HCT116 (cell line): ENCODE results near the gene AKAP12. TPM values are rescaled to one million over a fixed set of nuclear protein-coding genes. Genes with fewer than 3 reads are reported as not detected.
"Not testable (repeated sequence)": the region's sequence is repeated elsewhere in the genome, so short reads cannot be mapped to it uniquely, and the experiment has no call there.

Experiments used
- ATAC-seq: fragments of 200-7000 bp; cut with Tn5 transposase; 2 replicates; pipeline ENCODE4 v1.9.1; 2020; ENCODE audit warnings: mild to moderate bottlenecking, moderate library complexity
- BruUV-seq: library from RNA; stranded (reverse); fragments of 400-500 nt; replicated peaks from 2 replicates; lab custom pipeline; 2021; lab: Mats Ljungman, UMichigan
- CTCF ChIA-PET: fragments of 300-600 bp; sonication (Branson Sonifier 250); formaldehyde crosslinking; loops from one replicate; lab custom pipeline; 2021; ENCODE audit warnings: antibody characterized with exemption; lab: Charles Lee
- POLR2A ChIA-PET: fragments of 300-600, 350-600 bp; sonication (Branson Sonifier 250); formaldehyde crosslinking; loops from one replicate; lab custom pipeline; 2021; ENCODE audit warnings: antibody characterized with exemption; lab: Charles Lee
- RAD21 ChIA-PET, 2 experiments: fragments of 300-600 bp; sonication (Branson Sonifier 250); formaldehyde crosslinking; loops; one replicate each; lab custom pipeline; 2023; ENCODE audit warnings: low total read pairs in 2 of 2; ENCODE audit not compliant: uncharacterized antibody in 2 of 2, unreplicated experiment in 2 of 2, low non-redundant PET in 1 of 2; lab: Charles Lee
- DNase-seq: peaks from one replicate; pipeline ENCODE4 v3.0.0-alpha.2; 2010; ENCODE audit warnings: low read depth, low spot score
- H2AFZ ChIP-seq: fragments of 200-600 bp; shearing (Covaris generic), sonication (generic); 2 replicates; pipeline ENCODE4 v1.6.1; 2017; ENCODE audit warnings: low read depth, mixed run types, mixed read lengths, antibody characterized with exemption, low read length; ENCODE audit not compliant: poor library complexity, severe bottlenecking
- H3K27ac ChIP-seq: 2 replicates; pipeline ENCODE4 v1.5.1; 2012; ENCODE audit warnings: low read depth, low read length
- H3K27me3 ChIP-seq: fragments of 200-600 bp; sonication (generic); 2 replicates; pipeline ENCODE4 v1.6.1; 2016; ENCODE audit warnings: mixed run types, low read length, mixed read lengths; ENCODE audit not compliant: insufficient read depth
- H3K36me3 ChIP-seq, 2 experiments: fragments of 200-500 bp in 1 of 2; fragments of 200-600 bp in 1 of 2; sonication (Bioruptor generic) in 1 of 2; sonication (generic) in 1 of 2; 2 replicates each; pipeline versions ENCODE4 v1.5.1 to v1.6.1; 2014 to 2016; ENCODE audit warnings: low read length in 2 of 2, inconsistent platforms in 1 of 2, mixed read lengths in 1 of 2, mixed run types in 1 of 2; ENCODE audit not compliant: insufficient read depth in 2 of 2, control insufficient read depth in 1 of 2
- H3K4me1 ChIP-seq, 2 experiments: fragments of 200-600 bp in 1 of 2; sonication (generic) in 1 of 2; 2 replicates each; pipeline versions ENCODE4 v1.5.1 to v1.6.1; 2012 to 2017; ENCODE audit warnings: low read length in 2 of 2, inconsistent platforms in 1 of 2, mild to moderate bottlenecking in 1 of 2, mixed read lengths in 1 of 2, mixed run types in 1 of 2, moderate library complexity in 1 of 2; ENCODE audit not compliant: insufficient read depth in 2 of 2, control insufficient read depth in 1 of 2
- H3K4me2 ChIP-seq: fragments of 200-600 bp; sonication (generic); 2 replicates; pipeline ENCODE4 v1.6.1; 2017; ENCODE audit warnings: mixed run types, low read length, mixed read lengths
- H3K4me3 ChIP-seq, 2 experiments: fragments of 200-600 bp in 1 of 2; sonication (generic) in 1 of 2; replicated peaks in 1 of 2; 2 replicates each; pipeline ENCODE4 v1.5.1; 2011 to 2016; ENCODE audit warnings: low read length in 2 of 2, control low read depth in 1 of 2, low read depth in 1 of 2, mild to moderate bottlenecking in 1 of 2, mixed read lengths in 1 of 2, mixed run types in 1 of 2
- H3K79me2 ChIP-seq: fragments of 200-600 bp; sonication (generic); 2 replicates; pipeline ENCODE4 v1.6.1; 2017; ENCODE audit warnings: mild to moderate bottlenecking, mixed run types, low read length, moderate library complexity, mixed read lengths; ENCODE audit not compliant: insufficient read depth
- H3K9ac ChIP-seq: fragments of 200-600 bp; sonication (generic); 2 replicates; pipeline ENCODE4 v1.6.1; 2016; ENCODE audit warnings: low read length, mixed read lengths
- H3K9me2 ChIP-seq: fragments of 200-600 bp; sonication (generic), shearing (Covaris generic); 2 replicates; pipeline ENCODE4 v1.6.1; 2017; ENCODE audit warnings: mixed run types, mild to moderate bottlenecking, moderate library complexity; ENCODE audit not compliant: insufficient read depth
- H3K9me3 ChIP-seq, 2 experiments: fragments of 200-500 bp in 1 of 2; fragments of 200-600 bp in 1 of 2; sonication (Bioruptor generic) in 1 of 2; sonication (generic) in 1 of 2; 2 replicates each; pipeline ENCODE4 v1.6.1; 2014 to 2017; ENCODE audit warnings: low read length in 2 of 2, mixed read lengths in 2 of 2, inconsistent platforms in 1 of 2, low read depth in 1 of 2, mild to moderate bottlenecking in 1 of 2, mixed run types in 1 of 2, moderate library complexity in 1 of 2; ENCODE audit not compliant: control insufficient read depth in 1 of 2, insufficient read depth in 1 of 2
- H4K20me1 ChIP-seq: fragments of 200-600 bp; sonication (generic), shearing (Covaris generic); 2 replicates; pipeline ENCODE4 v1.6.1; 2017; ENCODE audit warnings: mixed run types, mild to moderate bottlenecking, moderate library complexity; ENCODE audit not compliant: insufficient read depth
- ATF3 ChIP-seq: IDR thresholded peaks from 2 replicates; pipeline ENCODE4 v1.6.1; 2012
- POLR2AphosphoS5 ChIP-seq: IDR thresholded peaks from 2 replicates; pipeline ENCODE4 v1.6.1; 2011; ENCODE audit warnings: mild to moderate bottlenecking, low read depth, low read length, moderate library complexity
- SIN3A ChIP-seq: IDR thresholded peaks from 2 replicates; pipeline ENCODE4 v1.6.1; 2012; ENCODE audit warnings: low read depth
- intact Hi-C: fragments of 100-400 bp; cut with micrococcal nuclease; formaldehyde crosslinking; loops from 2 replicates; pipeline ENCODE4 v1.10.0; 2022
- total RNA-seq: library from RNA; stranded (reverse); gene quantifications from one replicate; pipeline ENCODE4 v1.2.1, GENCODE V29; 2021; ENCODE audit not compliant: unreplicated experiment

AKAP12 gene
- total RNA-seq, 1 experiment from 2014 or later, result 1,220 TPM

GRCh38 chr6:151353795-151354194, 114.0 kb downstream of the AKAP12 start:
- DNase-seq (no peak), ATAC-seq (no peak)
- RAD21 ChIA-PET, result no interaction called here
- no peak overlapping the region for H3K9ac ChIP-seq
- intact Hi-C loops, result no loop called here
- no peaks in the 10 kb centered on the region for H3K9me2 ChIP-seq
- no peak overlapping the region for H3K27ac ChIP-seq
- no peak overlapping the region for H2AFZ ChIP-seq
- no peaks in the 10 kb centered on the region for H3K27me3 ChIP-seq
- TF ChIP-seq ATF3, result no peak
- peak; percentile 59; the same call in 1 of the 2 replicates for TF ChIP-seq POLR2AphosphoS5
- no peak overlapping the region for H3K4me2 ChIP-seq
- H3K79me2 ChIP-seq, result peaks cover 62% of the 10 kb centered on the region
- H3K4me1 ChIP-seq, result peaks cover 0 to 17% of the 10 kb centered on the region in 2 experiments; a peak in 1 of 4 replicates
- no TSS peak for BruUV-seq
- peaks cover 53% of the 10 kb centered on the region; the same call in 1 of the 2 replicates for H4K20me1 ChIP-seq
- no peak overlapping the region for H3K4me3 ChIP-seq
- no peaks in the 10 kb centered on the region for H3K9me3 ChIP-seq
- POLR2A ChIA-PET, result no interaction called here
- peaks cover 36 to 76% of the 10 kb centered on the region in 2 experiments for H3K36me3 ChIP-seq
- CTCF ChIA-PET, result no interaction called here

GRCh38 chr6:151356983-151357382, 117.2 kb downstream of the AKAP12 start:
- Histone ChIP-seq H3K4me1 (peaks cover 0 to 17% of the 10 kb centered on the region in 2 experiments; a peak in 1 of 4 replicates), H4K20me1 (peaks cover 24% of the 10 kb centered on the region; the same call in 1 of the 2 replicates), H3K79me2 (peaks cover 30% of the 10 kb centered on the region), H3K27ac (peak overlapping the region; percentile 23; the same call in 1 of the 2 replicates), H3K36me3 (peaks cover 10 to 44% of the 10 kb centered on the region in 2 experiments; a peak in 3 of 4 replicates)
- intact Hi-C loops, result loop anchor here (5.0 kb wide), 1 partner anchor 910 kb away; no protein-coding TSS in a partner anchor
- H3K27me3 ChIP-seq, BruUV-seq, H3K9ac ChIP-seq, H3K4me2 ChIP-seq, H3K9me2 ChIP-seq, H3K4me3 ChIP-seq, H2AFZ ChIP-seq, DNase-seq, ATAC-seq, H3K9me3 ChIP-seq, CTCF ChIA-PET: not testable (repeated sequence)
- TF ChIP-seq SIN3A, result peak; percentile 18; the same call in 1 of the 2 replicates
- POLR2A ChIA-PET, result interaction anchor here (0.7 kb wide), 1 partner anchor 92 kb away, joined by 3 read pairs; no protein-coding TSS in a partner anchor
- RAD21 ChIA-PET, result interaction anchor here in 1 of 2 experiments (0.6 kb wide), 1 partner anchor 542 kb away, joined by 3 read pairs; no protein-coding TSS in a partner anchor
